HepG2 (cell line): ENCODE results near the gene RNASE7. TPM values are rescaled to one million over a fixed set of nuclear protein-coding genes. Genes with fewer than 3 reads are reported as not detected.
A peak's percentile ranks its signal among the peaks of the same experiment; 100 is the strongest.

Source experiments
- ARID2 ChIP-seq: sonication (generic); formaldehyde crosslinking; IDR thresholded peaks from 2 replicates; pipeline ENCODE4 v1.8.1; 2022; ENCODE audit warnings: mild to moderate bottlenecking, missing genetic modification reagents, borderline replicate concordance
- CEBPB ChIP-seq: IDR thresholded peaks from 2 replicates; pipeline ENCODE4 v1.6.1; 2011; ENCODE audit warnings: low read depth, low read length, improper control_type of control experiment, borderline replicate concordance
- CHCHD3 ChIP-seq: sonication (generic); formaldehyde crosslinking; IDR thresholded peaks from 2 replicates; pipeline ENCODE4 v1.8.0; 2022; ENCODE audit warnings: mild to moderate bottlenecking, missing genetic modification reagents, moderate library complexity
- FOXA3 ChIP-seq: IDR thresholded peaks from 2 replicates; pipeline ENCODE4 v1.6.1; 2016; ENCODE audit warnings: missing genetic modification reagents, missing compliant biosample characterization
- HNRNPL ChIP-seq: fragments of 200-400 bp; formaldehyde crosslinking; IDR thresholded peaks from 2 replicates; pipeline ENCODE4 v1.6.1; 2017; ENCODE audit warnings: mild to moderate bottlenecking, low read depth, low read length
- KDM1A ChIP-seq: IDR thresholded peaks from 2 replicates; pipeline ENCODE4 v1.6.1; 2016; ENCODE audit warnings: missing compliant biosample characterization
- MXD4 ChIP-seq: IDR thresholded peaks from 2 replicates; pipeline ENCODE4 v1.6.1; 2016; ENCODE audit warnings: mild to moderate bottlenecking, missing biosample characterization, missing genetic modification reagents
- MZF1 ChIP-seq: sonication (generic); formaldehyde crosslinking; IDR thresholded peaks from 2 replicates; pipeline ENCODE4 v1.8.1; 2023; ENCODE audit warnings: mild to moderate bottlenecking, missing genetic modification reagents, borderline replicate concordance
- NFE2L1 ChIP-seq: sonication (generic); formaldehyde crosslinking; IDR thresholded peaks from 2 replicates; pipeline ENCODE4 v1.4.0; 2020; ENCODE audit warnings: missing genetic modification reagents, mild to moderate bottlenecking, borderline replicate concordance
- PAF1 ChIP-seq: IDR thresholded peaks from 2 replicates; pipeline ENCODE4 v1.6.1; 2016; ENCODE audit warnings: missing genetic modification reagents, missing compliant biosample characterization
- PAX8 ChIP-seq: sonication (generic); formaldehyde crosslinking; IDR thresholded peaks from 2 replicates; pipeline ENCODE4 v1.8.0; 2022; ENCODE audit warnings: mild to moderate bottlenecking, missing genetic modification reagents, borderline replicate concordance
- REPIN1 ChIP-seq: sonication (generic); formaldehyde crosslinking; IDR thresholded peaks from 2 replicates; pipeline ENCODE4 v1.8.0; 2022; ENCODE audit warnings: missing genetic modification reagents, low read depth, mild to moderate bottlenecking, borderline replicate concordance
- SP2 ChIP-seq: sonication (generic); formaldehyde crosslinking; IDR thresholded peaks from 2 replicates; pipeline ENCODE4 v1.5.1; 2020; ENCODE audit warnings: mild to moderate bottlenecking, missing genetic modification reagents
- SP4 ChIP-seq: sonication (generic); formaldehyde crosslinking; IDR thresholded peaks from 2 replicates; pipeline ENCODE4 v1.8.1; 2023; ENCODE audit warnings: mild to moderate bottlenecking, missing genetic modification reagents
- SRSF4 ChIP-seq: fragments of 200-400 bp; formaldehyde crosslinking; IDR thresholded peaks from one replicate; pipeline ENCODE4 v1.6.1; 2018; ENCODE audit warnings: mild to moderate bottlenecking, low read depth, low read length, moderate library complexity; ENCODE audit not compliant: poor library complexity, severe bottlenecking
- THYN1 ChIP-seq: sonication (generic); formaldehyde crosslinking; IDR thresholded peaks from 2 replicates; pipeline ENCODE4 v1.8.1; 2023; ENCODE audit warnings: low read depth, mild to moderate bottlenecking, moderate library complexity, missing genetic modification reagents, borderline replicate concordance
- ZNF24 ChIP-seq: fragments of 450-650 bp; IDR thresholded peaks from 2 replicates; pipeline ENCODE4 v1.6.1; 2017; ENCODE audit warnings: antibody characterized with exemption, mild to moderate bottlenecking
- ZNF607 ChIP-seq: sonication (generic); formaldehyde crosslinking; IDR thresholded peaks from 2 replicates; pipeline ENCODE4 v1.5.1; 2020; ENCODE audit warnings: missing genetic modification reagents, mild to moderate bottlenecking, borderline replicate concordance
- ZNF772 ChIP-seq: sonication (generic); formaldehyde crosslinking; IDR thresholded peaks from 2 replicates; pipeline ENCODE4 v1.5.0; 2020; ENCODE audit warnings: mild to moderate bottlenecking, missing genetic modification reagents
- ZNF775 ChIP-seq: sonication (generic); formaldehyde crosslinking; IDR thresholded peaks from 2 replicates; pipeline ENCODE4 v1.4.0; 2020; ENCODE audit warnings: missing genetic modification reagents, mild to moderate bottlenecking, moderate library complexity, borderline replicate concordance
- polyA plus RNA-seq, 8 experiments: library from polyadenylated mRNA; depleted of rRNA in 3 of 8; stranded (reverse) in 7 of 8; unstranded in 1 of 8; fragments of >200 nt; fragmentation: Illumina TruSeq in 4 of 8; extraction: Trizol in 4 of 8; gene quantifications; 2 replicates each; pipeline versions ENCODE4 v1.2.1 to v1.2.3, GENCODE V29; 2011 to 2016; ENCODE audit warnings: low read depth in 4 of 8, missing spikeins in 1 of 8, mixed read lengths in 1 of 8; ENCODE audit not compliant: insufficient read depth in 1 of 8
- total RNA-seq, 5 experiments: library from RNA; depleted of rRNA; stranded (reverse); fragments of >200 nt; fragmentation: Illumina TruSeq; extraction: Trizol; gene quantifications; 2 replicates each; pipeline ENCODE4 v1.2.3, GENCODE V29; 2016; ENCODE audit warnings: low read depth in 1 of 5
- TF ChIP-seq, protein P1 (sequence below): sonication (generic); formaldehyde crosslinking; IDR thresholded peaks from 2 replicates; pipeline ENCODE4 v1.5.0; 2020; ENCODE audit warnings: mild to moderate bottlenecking, missing genetic modification reagents, moderate library complexity
- TF ChIP-seq, protein P2 (sequence below): sonication (generic); formaldehyde crosslinking; IDR thresholded peaks from 2 replicates; pipeline ENCODE4 v1.4.0; 2020; ENCODE audit warnings: missing genetic modification reagents
- TF ChIP-seq, protein P3 (sequence below): sonication (generic); formaldehyde crosslinking; IDR thresholded peaks from 2 replicates; pipeline ENCODE4 v1.5.0; 2020; ENCODE audit warnings: mild to moderate bottlenecking, missing genetic modification reagents
- TF ChIP-seq, protein P4 (sequence below): IDR thresholded peaks from 2 replicates; pipeline ENCODE4 v1.6.1; 2016

Gene RNASE7
- total and polyA plus RNA-seq, 2 of the 13 experiments (the other 11 are each of a cell fraction or from before 2014, with no cell fraction given): 0.04 TPM; not detected in 1

DNA sequence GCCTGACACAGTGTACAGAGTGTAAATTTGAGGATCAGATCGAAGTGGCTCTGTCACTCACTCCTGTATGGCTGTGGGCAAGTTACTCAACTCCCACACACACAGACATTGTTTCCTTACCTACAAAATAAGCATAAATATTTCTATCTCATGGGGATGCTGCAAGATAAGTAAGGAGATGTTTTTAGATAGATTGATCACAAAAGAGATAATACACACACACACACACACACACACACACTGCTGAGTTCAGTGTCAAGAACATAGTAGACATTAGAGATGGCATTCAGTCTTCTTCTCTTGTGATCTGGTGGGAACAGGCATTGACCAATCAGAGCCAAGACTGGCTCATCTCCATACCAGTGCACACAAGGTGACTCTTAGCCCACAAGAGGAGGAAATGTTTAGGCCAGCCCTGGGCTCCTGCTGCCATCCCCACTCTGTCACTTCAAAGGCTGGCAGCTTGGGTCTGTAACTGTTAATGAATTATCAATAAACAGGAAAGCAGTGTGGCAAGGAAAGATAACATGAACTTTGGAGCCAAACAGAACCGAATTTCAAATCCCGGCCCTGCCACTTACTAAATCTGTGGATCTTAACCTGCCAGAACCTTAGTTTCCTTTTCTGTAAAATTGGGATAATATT lies 12.1 kb downstream of the RNASE7 start (continued):
- TF ChIP-seq, protein P1, sequence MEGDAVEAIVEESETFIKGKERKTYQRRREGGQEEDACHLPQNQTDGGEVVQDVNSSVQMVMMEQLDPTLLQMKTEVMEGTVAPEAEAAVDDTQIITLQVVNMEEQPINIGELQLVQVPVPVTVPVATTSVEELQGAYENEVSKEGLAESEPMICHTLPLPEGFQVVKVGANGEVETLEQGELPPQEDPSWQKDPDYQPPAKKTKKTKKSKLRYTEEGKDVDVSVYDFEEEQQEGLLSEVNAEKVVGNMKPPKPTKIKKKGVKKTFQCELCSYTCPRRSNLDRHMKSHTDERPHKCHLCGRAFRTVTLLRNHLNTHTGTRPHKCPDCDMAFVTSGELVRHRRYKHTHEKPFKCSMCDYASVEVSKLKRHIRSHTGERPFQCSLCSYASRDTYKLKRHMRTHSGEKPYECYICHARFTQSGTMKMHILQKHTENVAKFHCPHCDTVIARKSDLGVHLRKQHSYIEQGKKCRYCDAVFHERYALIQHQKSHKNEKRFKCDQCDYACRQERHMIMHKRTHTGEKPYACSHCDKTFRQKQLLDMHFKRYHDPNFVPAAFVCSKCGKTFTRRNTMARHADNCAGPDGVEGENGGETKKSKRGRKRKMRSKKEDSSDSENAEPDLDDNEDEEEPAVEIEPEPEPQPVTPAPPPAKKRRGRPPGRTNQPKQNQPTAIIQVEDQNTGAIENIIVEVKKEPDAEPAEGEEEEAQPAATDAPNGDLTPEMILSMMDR (CRISPR knock-in tag): no peak; the same call in 1 of the 2 replicates
- TF ChIP-seq CEBPB (peak; percentile 80), SP4 (CRISPR knock-in tag) (no peak), ZNF24 (no peak), CHCHD3 (CRISPR knock-in tag) (no peak), KDM1A (CRISPR knock-in tag) (0 out of 2 replicates have a peak, but pooled peaks have one; percentile 27), MXD4 (CRISPR knock-in tag) (peak; percentile 49; the same call in 1 of the 2 replicates), NFE2L1 (CRISPR knock-in tag) (no peak), SP2 (CRISPR knock-in tag) (no peak), ARID2 (CRISPR knock-in tag) (no peak), ZNF607 (CRISPR knock-in tag) (no peak; the same call in 1 of the 2 replicates), PAX8 (CRISPR knock-in tag) (no peak), ZNF775 (0 out of 2 replicates have a peak, but pooled peaks have one; percentile 2), REPIN1 (peak; percentile 91), FOXA3 (CRISPR knock-in tag) (peak; percentile 94), MZF1 (no peak), ZNF772 (CRISPR knock-in tag) (peak; percentile 62), HNRNPL (0 out of 2 replicates have a peak, but pooled peaks have one; percentile 60), SRSF4 (no peak), THYN1 (no peak), PAF1 (CRISPR knock-in tag) (no peak)
- TF ChIP-seq, protein P2, sequence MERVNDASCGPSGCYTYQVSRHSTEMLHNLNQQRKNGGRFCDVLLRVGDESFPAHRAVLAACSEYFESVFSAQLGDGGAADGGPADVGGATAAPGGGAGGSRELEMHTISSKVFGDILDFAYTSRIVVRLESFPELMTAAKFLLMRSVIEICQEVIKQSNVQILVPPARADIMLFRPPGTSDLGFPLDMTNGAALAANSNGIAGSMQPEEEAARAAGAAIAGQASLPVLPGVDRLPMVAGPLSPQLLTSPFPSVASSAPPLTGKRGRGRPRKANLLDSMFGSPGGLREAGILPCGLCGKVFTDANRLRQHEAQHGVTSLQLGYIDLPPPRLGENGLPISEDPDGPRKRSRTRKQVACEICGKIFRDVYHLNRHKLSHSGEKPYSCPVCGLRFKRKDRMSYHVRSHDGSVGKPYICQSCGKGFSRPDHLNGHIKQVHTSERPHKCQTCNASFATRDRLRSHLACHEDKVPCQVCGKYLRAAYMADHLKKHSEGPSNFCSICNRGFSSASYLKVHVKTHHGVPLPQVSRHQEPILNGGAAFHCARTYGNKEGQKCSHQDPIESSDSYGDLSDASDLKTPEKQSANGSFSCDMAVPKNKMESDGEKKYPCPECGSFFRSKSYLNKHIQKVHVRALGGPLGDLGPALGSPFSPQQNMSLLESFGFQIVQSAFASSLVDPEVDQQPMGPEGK (CRISPR knock-in tag): peak; percentile 76
- TF ChIP-seq, protein P3, sequence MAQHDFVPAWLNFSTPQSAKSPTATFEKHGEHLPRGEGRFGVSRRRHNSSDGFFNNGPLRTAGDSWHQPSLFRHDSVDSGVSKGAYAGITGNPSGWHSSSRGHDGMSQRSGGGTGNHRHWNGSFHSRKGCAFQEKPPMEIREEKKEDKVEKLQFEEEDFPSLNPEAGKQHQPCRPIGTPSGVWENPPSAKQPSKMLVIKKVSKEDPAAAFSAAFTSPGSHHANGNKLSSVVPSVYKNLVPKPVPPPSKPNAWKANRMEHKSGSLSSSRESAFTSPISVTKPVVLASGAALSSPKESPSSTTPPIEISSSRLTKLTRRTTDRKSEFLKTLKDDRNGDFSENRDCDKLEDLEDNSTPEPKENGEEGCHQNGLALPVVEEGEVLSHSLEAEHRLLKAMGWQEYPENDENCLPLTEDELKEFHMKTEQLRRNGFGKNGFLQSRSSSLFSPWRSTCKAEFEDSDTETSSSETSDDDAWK (CRISPR knock-in tag): no peak
- TF ChIP-seq, protein P4, sequence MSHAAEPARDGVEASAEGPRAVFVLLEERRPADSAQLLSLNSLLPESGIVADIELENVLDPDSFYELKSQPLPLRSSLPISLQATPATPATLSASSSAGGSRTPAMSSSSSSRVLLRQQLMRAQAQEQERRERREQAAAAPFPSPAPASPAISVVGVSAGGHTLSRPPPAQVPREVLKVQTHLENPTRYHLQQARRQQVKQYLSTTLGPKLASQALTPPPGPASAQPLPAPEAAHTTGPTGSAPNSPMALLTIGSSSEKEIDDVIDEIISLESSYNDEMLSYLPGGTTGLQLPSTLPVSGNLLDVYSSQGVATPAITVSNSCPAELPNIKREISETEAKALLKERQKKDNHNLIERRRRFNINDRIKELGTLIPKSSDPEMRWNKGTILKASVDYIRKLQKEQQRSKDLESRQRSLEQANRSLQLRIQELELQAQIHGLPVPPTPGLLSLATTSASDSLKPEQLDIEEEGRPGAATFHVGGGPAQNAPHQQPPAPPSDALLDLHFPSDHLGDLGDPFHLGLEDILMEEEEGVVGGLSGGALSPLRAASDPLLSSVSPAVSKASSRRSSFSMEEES (CRISPR knock-in tag): peak; percentile 72
